ENCODE measurements around the gene NAA80.

GRCh38 chr3:50258029-50258680, 41.0 kb downstream of the NAA80 start:
- TF ChIP-seq CBX8 (IDR thresholded peaks at IDR 0.05) (no peak), NR3C1 (IDR thresholded peaks at IDR 0.05) (no peak), POLR2A (IDR thresholded peaks at IDR 0.05; ENCODE audit: low read length) (no peak), FOSL2 (IDR thresholded peaks at IDR 0.05) (no peak), FOSL2 (CRISPR knock-in tag; IDR thresholded peaks at IDR 0.05) (no peak), ZC3H11A (IDR thresholded peaks at IDR 0.05) (no peak)
- TF ChIP-seq, protein P1, sequence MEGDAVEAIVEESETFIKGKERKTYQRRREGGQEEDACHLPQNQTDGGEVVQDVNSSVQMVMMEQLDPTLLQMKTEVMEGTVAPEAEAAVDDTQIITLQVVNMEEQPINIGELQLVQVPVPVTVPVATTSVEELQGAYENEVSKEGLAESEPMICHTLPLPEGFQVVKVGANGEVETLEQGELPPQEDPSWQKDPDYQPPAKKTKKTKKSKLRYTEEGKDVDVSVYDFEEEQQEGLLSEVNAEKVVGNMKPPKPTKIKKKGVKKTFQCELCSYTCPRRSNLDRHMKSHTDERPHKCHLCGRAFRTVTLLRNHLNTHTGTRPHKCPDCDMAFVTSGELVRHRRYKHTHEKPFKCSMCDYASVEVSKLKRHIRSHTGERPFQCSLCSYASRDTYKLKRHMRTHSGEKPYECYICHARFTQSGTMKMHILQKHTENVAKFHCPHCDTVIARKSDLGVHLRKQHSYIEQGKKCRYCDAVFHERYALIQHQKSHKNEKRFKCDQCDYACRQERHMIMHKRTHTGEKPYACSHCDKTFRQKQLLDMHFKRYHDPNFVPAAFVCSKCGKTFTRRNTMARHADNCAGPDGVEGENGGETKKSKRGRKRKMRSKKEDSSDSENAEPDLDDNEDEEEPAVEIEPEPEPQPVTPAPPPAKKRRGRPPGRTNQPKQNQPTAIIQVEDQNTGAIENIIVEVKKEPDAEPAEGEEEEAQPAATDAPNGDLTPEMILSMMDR (IDR thresholded peaks at IDR 0.05): no peak

All from A549 (cell line).